GM18526 (cell line): ENCODE results near the gene MPP2.

Experiments used
- POLR2A ChIP-seq: IDR thresholded peaks from 3 replicates; pipeline ENCODE4 v1.6.1; 2011; ENCODE audit not compliant: insufficient read length; ENCODE audit errors: extremely low read depth

Gene MPP2

DNA sequence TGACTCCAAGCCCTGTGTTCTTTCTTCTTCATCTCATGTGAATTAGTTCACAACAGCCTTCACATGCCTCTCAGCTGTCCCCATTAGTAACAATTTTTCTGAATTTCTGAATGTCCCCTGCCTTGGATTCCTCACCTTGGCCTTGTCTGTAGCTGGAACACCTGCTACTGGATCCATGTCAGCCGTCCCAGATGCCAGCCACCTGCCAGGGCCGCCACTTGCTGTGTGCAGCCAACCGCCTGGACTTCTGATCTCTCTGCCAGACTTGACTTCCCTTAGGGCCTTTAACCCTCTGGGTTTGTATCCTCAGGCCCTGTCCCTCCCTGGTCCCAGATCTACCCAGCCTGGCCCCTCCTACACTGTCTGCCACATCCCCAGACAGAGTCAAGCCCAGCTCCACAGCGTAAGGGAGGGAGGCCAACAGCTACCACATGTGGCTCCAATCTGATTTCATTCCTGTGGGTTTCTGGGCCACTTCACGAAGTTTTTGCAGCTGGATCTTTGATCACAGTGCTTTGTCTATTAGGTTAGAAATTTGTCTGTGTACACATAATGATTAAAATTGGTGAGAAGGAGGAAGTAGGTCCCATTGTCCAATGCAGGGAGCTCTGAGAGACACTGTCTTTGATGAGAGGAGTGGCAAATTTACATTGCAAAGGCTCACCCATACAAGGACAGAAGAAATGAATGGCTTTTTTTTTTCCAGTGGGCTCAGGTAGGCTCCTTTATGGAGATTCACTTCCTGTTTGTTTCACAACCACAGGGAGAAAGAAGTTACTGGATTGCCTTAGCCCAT lies 15.3 kb downstream of the MPP2 start:
- TF ChIP-seq POLR2A: no peak

DNA sequence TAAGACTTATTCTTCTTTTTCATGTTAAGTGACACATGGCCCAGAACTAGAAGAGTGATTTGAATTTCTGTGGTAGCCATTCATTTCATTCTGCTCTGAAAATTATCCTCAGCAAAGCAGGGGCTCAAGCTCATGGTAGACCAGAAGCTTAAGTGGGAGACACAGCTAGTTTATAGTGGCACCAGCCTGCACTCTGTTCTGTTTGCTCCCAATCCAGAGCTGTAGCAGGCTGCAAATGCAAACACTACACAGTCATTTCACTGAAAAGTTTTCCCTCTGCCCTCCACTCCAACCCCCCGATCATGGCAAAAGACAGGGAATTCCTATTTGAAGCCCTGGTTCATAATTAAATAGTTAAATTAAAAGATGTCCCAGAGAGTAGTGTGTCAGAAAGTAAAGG lies 17.1 kb downstream of the MPP2 start:
- TF ChIP-seq POLR2A: no peak

DNA sequence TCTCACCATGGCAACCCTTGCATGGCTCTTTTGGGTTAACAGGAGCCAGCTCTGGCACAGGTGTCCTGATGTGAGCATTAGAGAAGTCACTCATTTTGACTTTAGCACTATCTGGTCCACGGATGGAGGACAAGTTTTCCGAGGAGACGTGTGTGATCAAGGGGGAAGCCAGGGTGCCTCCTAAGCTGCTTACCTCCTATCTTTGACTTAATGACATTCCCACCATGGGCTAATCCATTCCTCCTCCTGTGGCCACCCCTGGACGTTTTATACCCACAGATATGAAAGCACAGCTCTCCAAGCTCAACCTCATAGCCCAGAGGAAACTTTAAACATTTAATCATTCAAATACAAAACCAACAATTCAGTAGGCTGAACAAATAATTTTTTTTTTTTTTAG lies 18.8 kb downstream of the MPP2 start:
- TF ChIP-seq POLR2A: no peak

- no peak for TF ChIP-seq POLR2A
Observed at GRCh38 chr17:43882761-43883415, 24.4 kb downstream of the MPP2 start.

GRCh38 chr17:43881758-43882505 lies 25.4 kb downstream of the MPP2 start:
- TF ChIP-seq POLR2A: no peak

- TF ChIP-seq POLR2A: no peak
Observed at GRCh38 chr17:43881181-43881580, 26.2 kb downstream of the MPP2 start.

GRCh38 chr17:43880420-43880991 lies 26.8 kb downstream of the MPP2 start:
- TF ChIP-seq POLR2A: no peak

DNA sequence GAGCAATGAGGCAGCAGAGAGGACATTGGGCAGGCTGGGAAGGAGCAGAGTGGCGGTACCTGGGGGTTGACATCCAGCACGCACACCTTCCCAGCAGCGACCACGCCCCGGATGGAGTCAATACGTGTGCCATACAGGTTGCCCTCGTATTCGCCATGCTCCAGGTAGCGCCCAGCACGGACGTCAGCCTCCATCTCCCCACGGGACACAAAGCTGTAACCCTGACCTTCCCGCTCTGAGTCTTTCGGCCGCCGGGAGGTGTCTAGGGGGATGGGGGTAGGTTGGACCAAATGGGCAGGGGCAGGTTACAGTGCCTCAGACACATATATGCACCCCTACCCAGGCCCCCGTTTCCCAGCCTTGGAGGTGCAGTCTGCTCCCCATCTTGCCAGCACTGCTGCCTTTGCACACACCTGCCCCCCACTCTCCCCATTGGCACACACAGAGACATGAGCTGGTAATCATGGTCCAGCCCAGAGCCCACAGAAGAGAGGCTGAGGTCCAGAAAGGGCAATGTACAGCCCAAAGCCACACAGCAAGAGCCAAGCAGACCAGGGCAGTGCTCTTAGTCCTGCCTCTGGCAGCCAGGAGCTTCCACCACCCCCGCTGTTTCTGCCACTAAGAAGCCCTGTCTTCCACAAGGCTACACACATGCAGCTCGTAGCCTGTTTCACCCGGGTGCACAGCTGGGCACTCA lies 27.5 kb downstream of the MPP2 start:
- TF ChIP-seq POLR2A: no peak

GRCh38 chr17:43878260-43879175 lies 28.8 kb downstream of the MPP2 start:
- TF ChIP-seq POLR2A: no peak

DNA sequence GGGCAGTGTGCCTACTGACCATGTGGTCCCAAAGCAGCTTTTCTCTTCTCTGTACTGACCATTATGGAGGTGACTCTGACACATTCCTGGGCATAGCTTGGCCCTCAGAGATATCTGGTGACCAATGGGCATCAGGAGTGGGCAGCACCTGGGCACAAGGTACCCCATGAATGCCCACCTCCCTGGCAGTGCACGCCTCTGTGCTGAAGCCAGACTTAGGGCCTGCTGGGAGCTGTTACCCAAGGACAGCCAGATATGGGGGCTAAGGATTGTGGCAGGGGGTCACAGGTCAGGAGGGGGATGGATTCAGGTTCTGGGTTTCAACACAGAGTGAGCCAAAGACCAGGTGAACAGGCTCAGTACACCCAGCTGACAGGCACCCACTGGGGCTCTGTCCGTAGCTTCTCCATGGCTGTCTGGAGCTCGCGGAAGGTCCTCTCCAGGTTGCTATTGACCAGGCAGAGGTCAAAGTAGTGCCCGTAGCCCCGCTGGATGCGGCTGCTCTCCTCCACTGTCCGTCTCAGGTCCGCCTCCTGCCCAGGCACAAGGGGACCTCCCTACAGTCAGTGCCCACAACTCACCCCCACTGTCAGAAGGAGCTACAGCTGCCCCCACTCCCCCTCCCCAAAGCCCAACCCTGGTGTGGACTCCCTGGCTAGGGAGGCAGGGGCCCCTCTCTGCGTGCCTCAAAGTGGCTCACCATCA lies 29.7 kb downstream of the MPP2 start:
- no peak for TF ChIP-seq POLR2A

- TF ChIP-seq POLR2A: no peak
Observed at GRCh38 chr17:43877031-43877430, 30.3 kb downstream of the MPP2 start.

GRCh38 chr17:43875476-43876147 lies 31.7 kb downstream of the MPP2 start:
- no peak for TF ChIP-seq POLR2A

- no peak for TF ChIP-seq POLR2A
Observed at GRCh38 chr17:43874293-43874692, 33.0 kb downstream of the MPP2 start.
